Measurements from ENCODE around the gene APP. TPM values are rescaled to one million over a fixed set of nuclear protein-coding genes. Genes with fewer than 3 reads are reported as not detected.

The APP gene
- total RNA-seq, 4 donors from 2014 or later: 234 to 376 (median 343) TPM

DNA sequence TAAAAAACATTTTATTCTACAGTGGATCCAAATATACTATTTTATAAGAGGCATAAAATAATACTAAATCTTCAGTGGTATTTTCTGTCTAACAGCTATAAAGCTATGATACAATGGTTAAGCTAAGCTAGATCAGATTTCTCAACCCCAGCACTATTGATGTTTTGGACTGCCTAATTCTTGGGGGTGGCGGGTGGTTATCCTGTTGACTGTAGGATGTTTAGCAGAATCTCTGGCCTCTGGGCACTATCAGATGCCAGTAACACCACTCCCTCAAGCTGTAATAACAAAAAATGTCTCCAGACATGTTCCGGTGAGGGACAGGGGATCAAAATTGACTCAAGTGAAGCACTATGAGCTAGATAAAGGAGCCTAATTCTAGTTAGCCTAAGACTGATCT, 118.5 kb downstream of the APP start:
- Histone ChIP-seq H3K9me3 (no peaks in the 10 kb centered on the region), H3K36me3 (peaks cover 28% of the 10 kb centered on the region), H3K27me3 (no peaks in the 10 kb centered on the region), H3K4me3 (no peak overlapping the region), H3K4me1 (peaks cover 10% of the 10 kb centered on the region), H3K27ac (no peak overlapping the region)
- 89% methylated on average over 2 of the region's 2 CpGs for WGBS
- DNase-seq (ENCODE audit: low spot score in 2 of 2): no peak
- no peak for TF ChIP-seq EP300 (IDR thresholded peaks at IDR 0.05)
- no peak for TF ChIP-seq CTCF (IDR thresholded peaks at IDR 0.05)
- no peak for TF ChIP-seq POLR2A (IDR thresholded peaks at IDR 0.05)
- TF ChIP-seq POLR2AphosphoS5 (IDR thresholded peaks at IDR 0.05): no peak

- no peak for DNase-seq (ENCODE audit: low spot score in 2 of 2)
- 97% methylated on average over 6 of the region's 6 CpGs for WGBS
These were observed 119.7 kb downstream of the APP start for GRCh38 chr21:26050857-26051256.

DNA sequence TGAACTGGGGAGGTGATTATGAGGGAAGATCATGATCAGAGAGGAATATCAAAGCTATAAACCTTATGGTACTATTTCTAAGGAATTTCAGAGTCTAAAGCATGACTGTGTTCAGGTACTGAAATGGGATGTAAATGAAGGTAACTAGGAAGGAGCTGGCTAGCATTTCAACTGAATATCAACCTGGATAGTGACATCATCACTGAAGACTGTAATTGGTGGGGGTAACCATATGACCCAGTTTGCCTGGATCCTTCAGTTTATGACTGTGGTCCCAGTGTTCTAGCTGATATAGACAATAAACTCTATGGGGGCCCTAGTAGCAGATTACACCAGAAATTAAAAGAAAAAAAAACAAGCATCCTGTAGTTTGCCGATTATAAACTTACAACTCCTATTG, 120.8 kb downstream of the APP start:
- H3K4me3 ChIP-seq: no peak overlapping the region

More at GRCh38 chr21:26050857-26051256, 119.7 kb downstream of the APP start:
- H3K36me3 ChIP-seq: peaks cover 32% of the 10 kb centered on the region
- TF ChIP-seq CTCF (IDR thresholded peaks at IDR 0.05) (no peak), EP300 (IDR thresholded peaks at IDR 0.05) (no peak), POLR2AphosphoS5 (IDR thresholded peaks at IDR 0.05) (no peak), POLR2A (IDR thresholded peaks at IDR 0.05) (no peak)
- H3K4me3 ChIP-seq: no peak overlapping the region
- no peak overlapping the region for H3K27ac ChIP-seq
- peaks cover 10% of the 10 kb centered on the region for H3K4me1 ChIP-seq
- no peaks in the 10 kb centered on the region for H3K27me3 ChIP-seq
- no peaks in the 10 kb centered on the region for H3K9me3 ChIP-seq

GRCh38 chr21:26047279-26047967, 123.1 kb downstream of the APP start:
- no peaks in the 10 kb centered on the region for H3K9me3 ChIP-seq
- TF ChIP-seq POLR2A (IDR thresholded peaks at IDR 0.05): no peak
- TF ChIP-seq POLR2AphosphoS5 (IDR thresholded peaks at IDR 0.05): no peak
- TF ChIP-seq CTCF (IDR thresholded peaks at IDR 0.05): no peak
- no peak for TF ChIP-seq EP300 (IDR thresholded peaks at IDR 0.05)
- no peak overlapping the region for H3K4me3 ChIP-seq
- peaks cover 2% of the 10 kb centered on the region for H3K4me1 ChIP-seq
- H3K36me3 ChIP-seq: peaks cover 43% of the 10 kb centered on the region
- H3K27me3 ChIP-seq: no peaks in the 10 kb centered on the region
- DNase-seq (ENCODE audit: low spot score in 2 of 2): no peak
- H3K27ac ChIP-seq: no peak overlapping the region
- WGBS: 79% methylated on average over 7 of the region's 7 CpGs

More for the DNA sequence above, 120.8 kb downstream of the APP start:
- H3K4me1 ChIP-seq: peaks cover 2% of the 10 kb centered on the region
- H3K36me3 ChIP-seq: peaks cover 37% of the 10 kb centered on the region
- no peak overlapping the region for H3K27ac ChIP-seq
- WGBS: 94% methylated on average over 1 of the region's 1 CpG
- no peak for DNase-seq (ENCODE audit: low spot score in 2 of 2)
- no peak for TF ChIP-seq EP300 (IDR thresholded peaks at IDR 0.05)
- no peak for TF ChIP-seq CTCF (IDR thresholded peaks at IDR 0.05)
- TF ChIP-seq POLR2AphosphoS5 (IDR thresholded peaks at IDR 0.05): no peak
- no peak for TF ChIP-seq POLR2A (IDR thresholded peaks at IDR 0.05)
- no peaks in the 10 kb centered on the region for H3K9me3 ChIP-seq
- H3K27me3 ChIP-seq: no peaks in the 10 kb centered on the region

DNA sequence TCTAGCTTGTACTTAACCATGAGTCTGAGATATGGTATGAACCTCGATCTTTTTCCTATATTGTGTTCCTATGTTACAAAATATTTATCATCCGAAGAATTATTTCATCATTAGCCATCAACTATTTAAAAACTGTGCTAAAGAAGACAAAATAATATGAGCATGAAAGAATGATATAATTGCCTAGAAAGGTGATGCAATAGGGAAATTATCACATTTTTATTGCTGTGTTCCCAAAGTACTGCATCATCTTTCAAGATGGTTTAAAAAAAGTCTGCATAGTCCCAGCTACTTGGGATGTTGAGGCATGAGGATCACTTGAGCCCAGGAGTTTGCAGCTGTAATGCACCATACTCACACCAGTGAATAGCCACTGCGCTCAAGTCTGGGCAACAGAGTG, 126.7 kb downstream of the APP start:
- Histone ChIP-seq H3K27ac (no peak overlapping the region), H3K9me3 (no peaks in the 10 kb centered on the region), H3K27me3 (no peaks in the 10 kb centered on the region), H3K4me1 (peaks cover 19% of the 10 kb centered on the region), H3K4me3 (no peak overlapping the region), H3K36me3 (peaks cover 18% of the 10 kb centered on the region)
- DNase-seq (ENCODE audit: low spot score in 2 of 2): no peak
- 82% methylated on average over 3 of the region's 3 CpGs for WGBS
- no peak for TF ChIP-seq POLR2AphosphoS5 (IDR thresholded peaks at IDR 0.05)
- no peak for TF ChIP-seq EP300 (IDR thresholded peaks at IDR 0.05)
- no peak for TF ChIP-seq CTCF (IDR thresholded peaks at IDR 0.05)
- no peak for TF ChIP-seq POLR2A (IDR thresholded peaks at IDR 0.05)
